Fibroblast of mammary gland (primary cell): ENCODE measurements around the gene TRPM2.
A peak's percentile ranks its signal among the peaks of the same experiment; 100 is the strongest.
"Not testable (repeated sequence)": the region's sequence is repeated elsewhere in the genome, so short reads cannot be mapped to it uniquely, and the experiment has no call there.

Experiments used
- DNase-seq: peaks from one replicate; pipeline ENCODE4 v3.0.0-alpha.2; 2010; ENCODE audit warnings: low read depth
- H3K4me3 ChIP-seq: 2 replicates; pipeline ENCODE4 v1.5.1; 2011; ENCODE audit warnings: low read depth, mild to moderate bottlenecking, low read length, moderate library complexity; ENCODE audit not compliant: control insufficient read depth
- TF ChIP-seq, protein P1 (sequence below): conservative IDR thresholded peaks from 2 replicates; pipeline ENCODE4 v1.5.1; 2011; ENCODE audit warnings: low read depth, low read length, inconsistent platforms; ENCODE audit not compliant: control insufficient read depth, insufficient read depth

TRPM2 gene

DNA sequence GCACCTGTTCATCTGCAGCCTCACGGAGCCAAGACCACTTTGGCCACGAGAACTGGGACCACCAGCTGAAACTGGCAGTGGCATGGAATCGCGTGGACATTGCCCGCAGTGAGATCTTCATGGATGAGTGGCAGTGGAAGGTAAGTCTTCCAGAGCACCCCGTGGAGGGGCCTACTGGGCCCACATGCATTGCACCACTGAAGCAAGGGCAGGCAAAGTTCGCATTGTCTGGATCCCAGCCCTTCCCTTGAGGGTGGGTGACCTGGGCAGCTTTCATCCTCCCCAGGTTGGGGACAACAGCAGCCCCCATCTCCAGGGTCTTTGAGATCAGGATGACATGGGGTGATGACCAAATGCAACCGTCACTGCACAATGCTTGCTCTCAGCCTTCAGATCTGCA lies 37.5 kb downstream of the TRPM2 start:
- no peak for DNase-seq
- no peak overlapping the region for H3K4me3 ChIP-seq
- TF ChIP-seq, protein P1, sequence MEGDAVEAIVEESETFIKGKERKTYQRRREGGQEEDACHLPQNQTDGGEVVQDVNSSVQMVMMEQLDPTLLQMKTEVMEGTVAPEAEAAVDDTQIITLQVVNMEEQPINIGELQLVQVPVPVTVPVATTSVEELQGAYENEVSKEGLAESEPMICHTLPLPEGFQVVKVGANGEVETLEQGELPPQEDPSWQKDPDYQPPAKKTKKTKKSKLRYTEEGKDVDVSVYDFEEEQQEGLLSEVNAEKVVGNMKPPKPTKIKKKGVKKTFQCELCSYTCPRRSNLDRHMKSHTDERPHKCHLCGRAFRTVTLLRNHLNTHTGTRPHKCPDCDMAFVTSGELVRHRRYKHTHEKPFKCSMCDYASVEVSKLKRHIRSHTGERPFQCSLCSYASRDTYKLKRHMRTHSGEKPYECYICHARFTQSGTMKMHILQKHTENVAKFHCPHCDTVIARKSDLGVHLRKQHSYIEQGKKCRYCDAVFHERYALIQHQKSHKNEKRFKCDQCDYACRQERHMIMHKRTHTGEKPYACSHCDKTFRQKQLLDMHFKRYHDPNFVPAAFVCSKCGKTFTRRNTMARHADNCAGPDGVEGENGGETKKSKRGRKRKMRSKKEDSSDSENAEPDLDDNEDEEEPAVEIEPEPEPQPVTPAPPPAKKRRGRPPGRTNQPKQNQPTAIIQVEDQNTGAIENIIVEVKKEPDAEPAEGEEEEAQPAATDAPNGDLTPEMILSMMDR: no peak

DNA sequence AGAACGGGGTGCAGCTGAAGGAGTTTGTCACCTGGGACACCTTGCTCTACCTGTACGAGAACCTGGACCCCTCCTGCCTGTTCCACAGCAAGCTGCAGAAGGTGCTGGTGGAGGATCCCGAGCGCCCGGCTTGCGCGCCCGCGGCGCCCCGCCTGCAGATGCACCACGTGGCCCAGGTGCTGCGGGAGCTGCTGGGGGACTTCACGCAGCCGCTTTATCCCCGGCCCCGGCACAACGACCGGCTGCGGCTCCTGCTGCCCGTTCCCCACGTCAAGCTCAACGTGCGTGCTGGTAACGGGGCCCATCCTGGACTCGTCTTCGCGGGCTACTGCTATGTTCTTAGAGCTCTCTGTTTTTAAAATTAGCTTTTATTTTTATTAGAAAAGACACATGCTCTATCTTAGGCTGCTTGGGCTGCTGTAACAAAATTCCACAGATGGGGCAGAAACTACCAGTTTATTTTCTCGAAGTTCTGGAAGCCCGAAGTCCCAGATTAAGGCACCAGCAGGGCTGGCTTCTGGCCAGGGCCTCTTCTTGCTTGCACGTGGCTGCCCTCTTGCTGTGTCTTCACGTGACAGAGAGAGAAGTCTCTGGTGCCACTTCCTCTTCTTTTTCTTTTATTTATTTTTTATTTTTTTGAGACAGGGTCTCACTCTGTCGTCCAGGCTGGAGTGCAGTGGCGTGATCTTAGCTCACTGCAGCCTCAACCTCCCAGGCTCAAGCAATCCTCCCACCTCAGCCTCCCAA lies 38.1 kb downstream of the TRPM2 start:
- no peak for DNase-seq
- TF ChIP-seq, protein P1: no peak
- H3K4me3 ChIP-seq: no peak overlapping the region

DNA sequence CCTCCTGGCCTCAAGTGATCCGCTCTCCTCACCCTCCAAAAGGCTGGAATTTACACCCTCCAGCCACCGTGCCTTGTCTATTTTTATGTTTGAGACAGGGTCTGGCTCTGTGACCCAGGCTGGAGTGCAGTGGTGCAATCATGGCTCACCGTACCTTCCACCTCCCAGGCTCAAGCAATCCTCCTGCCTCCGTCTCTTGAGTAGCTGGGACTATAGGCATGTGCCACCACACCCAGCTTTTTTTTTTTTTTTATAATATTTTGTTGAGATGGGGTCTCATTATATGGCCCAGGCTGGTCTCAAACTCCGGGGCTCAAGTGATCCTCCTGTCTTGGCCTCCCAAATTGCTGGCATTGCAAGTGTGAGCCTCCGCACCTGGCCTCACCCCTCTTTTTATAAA lies 38.8 kb downstream of the TRPM2 start:
- no peak for DNase-seq
- TF ChIP-seq, protein P1: no peak
- H3K4me3 ChIP-seq: no peak overlapping the region

DNA sequence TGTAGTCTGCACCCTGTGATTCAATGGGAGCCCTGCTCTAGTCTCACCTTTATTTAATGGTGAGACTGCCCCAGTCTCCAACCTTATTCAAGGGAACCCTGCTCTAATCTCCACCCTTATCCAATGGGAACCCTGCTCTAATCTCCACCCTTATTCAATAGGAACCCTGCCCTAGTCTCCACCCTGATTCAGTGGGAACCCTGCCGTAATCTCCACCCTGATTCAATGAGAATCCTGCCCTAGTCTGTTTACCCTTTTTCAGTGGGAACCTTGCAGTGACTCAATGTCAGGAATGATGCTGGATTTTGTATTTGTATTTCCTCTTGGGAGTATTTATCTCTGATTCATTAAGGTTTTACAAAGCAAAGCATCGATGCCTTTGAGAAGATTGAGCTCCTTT lies 39.5 kb downstream of the TRPM2 start:
- TF ChIP-seq, protein P1: no peak
- DNase-seq: peak; percentile 8
- no peak overlapping the region for H3K4me3 ChIP-seq

DNA sequence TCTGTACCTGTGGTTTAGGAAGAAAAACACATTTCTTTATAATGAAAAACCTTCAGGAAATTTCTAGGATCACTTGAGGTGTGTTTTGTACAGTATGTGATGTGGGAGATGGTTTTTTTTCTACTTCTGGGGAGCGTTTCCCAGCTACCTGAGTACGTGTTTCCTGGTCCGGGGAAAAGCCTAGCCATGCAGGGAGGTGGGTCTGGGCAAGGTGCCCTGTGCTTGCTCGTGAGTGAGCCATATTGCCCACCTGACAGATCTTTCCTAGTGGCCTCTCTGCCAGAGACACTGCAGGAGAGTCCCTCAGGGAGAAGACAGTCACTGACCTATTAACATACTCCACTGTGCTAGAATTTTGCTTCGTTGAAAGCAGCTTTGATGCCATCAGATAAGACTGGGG lies 41.3 kb downstream of the TRPM2 start:
- no peak for DNase-seq
- no peak overlapping the region for H3K4me3 ChIP-seq
- TF ChIP-seq, protein P1: no peak

DNA sequence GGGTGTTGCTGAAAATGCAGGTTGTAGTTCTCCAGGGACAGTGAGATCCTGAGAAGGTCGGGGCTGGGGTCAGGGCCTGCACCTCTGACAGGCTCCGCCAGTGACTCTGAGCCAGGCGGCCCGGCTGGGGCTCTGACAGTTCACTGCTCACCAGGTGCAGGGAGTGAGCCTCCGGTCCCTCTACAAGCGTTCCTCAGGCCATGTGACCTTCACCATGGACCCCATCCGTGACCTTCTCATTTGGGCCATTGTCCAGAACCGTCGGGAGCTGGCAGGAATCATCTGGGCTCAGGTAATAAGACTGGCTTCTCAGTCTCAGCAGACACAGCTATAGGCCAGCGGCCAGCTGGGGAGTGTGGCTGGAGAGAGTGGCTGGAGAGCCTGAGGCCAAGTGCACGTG lies 41.8 kb downstream of the TRPM2 start:
- TF ChIP-seq, protein P1: no peak
- H3K4me3 ChIP-seq: no peak overlapping the region
- no peak for DNase-seq

DNA sequence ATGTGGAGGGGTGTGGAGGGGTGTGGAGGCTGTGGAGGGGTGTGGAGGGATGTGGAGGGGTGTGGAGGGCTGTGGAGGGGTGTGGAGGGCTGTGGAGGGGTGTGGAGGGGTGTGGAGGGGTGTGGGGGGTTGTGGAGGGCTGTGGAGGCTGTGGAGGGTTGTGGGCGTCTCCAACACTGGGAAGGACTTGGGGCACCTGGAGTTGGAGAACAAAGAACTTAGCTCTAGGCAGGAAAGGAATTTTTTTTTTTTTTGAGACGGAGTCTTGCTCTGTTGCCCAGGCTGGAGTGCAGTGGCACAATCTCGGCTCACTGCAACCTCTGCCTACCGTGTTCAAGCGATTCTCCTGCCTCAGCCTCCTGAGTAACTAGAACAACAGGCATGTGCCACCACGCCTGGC lies 43.4 kb downstream of the TRPM2 start:
- not testable (repeated sequence) for H3K4me3 ChIP-seq, DNase-seq
